ENCODE measurements around the gene SLC7A6OS. TPM values are rescaled to one million over a fixed set of nuclear protein-coding genes. Genes with fewer than 3 reads are reported as not detected.

SLC7A6OS gene
- 10.1 to 12.9 TPM (median 11.3 TPM) in 5 replicates for total RNA-seq (2022; extraction: Qiagen RNA extraction; ENCODE audit: low read depth)

DNA sequence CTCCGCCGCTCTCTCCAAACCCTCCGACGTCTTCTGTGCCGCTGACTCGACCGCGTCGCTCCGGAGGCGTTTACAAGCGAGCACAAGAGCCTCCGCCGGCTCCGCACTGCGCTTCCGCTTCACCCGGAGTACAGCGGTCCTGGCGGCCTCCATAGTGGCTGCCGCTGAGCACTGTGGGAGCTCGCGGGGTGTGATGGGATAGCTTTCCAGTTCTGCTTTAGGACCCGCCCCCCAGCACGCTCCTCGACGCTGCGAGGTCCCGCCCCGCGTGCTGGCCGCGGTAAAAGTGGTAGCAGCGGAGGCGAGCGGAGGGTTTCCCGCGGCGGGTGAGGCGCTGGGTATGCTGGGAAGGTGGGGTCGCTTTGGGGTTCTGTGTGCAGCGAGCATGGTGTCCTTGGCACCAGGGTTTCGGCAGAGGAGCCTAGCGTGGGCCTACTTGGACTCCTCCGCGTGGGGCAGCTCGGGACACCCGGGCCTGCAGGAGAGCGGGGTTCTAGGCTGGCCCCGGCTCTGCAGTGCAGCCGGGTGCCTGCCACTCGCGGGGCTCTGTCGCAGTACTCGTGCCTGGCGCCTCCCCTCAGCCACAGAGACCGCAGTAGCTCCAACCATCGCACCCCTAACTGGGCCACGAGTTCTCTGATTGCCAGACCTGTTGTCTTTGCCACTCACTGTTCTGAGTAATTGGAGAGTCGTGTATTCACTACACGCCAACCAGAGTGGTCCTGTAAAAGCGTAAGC lies at the start of gene SLC7A6OS, which contains the start of gene PRMT7:
Gene SLC7A6OS, minus strand, starts transcription at position 173 of the 738 bp plus-strand sequence. Its CDS starts 20 bp downstream, at position 153.
Gene PRMT7, plus strand, starts transcription at position 246 of the 738 bp plus-strand sequence. CDS start 4,961 bp downstream, outside the sequence.

DNA sequence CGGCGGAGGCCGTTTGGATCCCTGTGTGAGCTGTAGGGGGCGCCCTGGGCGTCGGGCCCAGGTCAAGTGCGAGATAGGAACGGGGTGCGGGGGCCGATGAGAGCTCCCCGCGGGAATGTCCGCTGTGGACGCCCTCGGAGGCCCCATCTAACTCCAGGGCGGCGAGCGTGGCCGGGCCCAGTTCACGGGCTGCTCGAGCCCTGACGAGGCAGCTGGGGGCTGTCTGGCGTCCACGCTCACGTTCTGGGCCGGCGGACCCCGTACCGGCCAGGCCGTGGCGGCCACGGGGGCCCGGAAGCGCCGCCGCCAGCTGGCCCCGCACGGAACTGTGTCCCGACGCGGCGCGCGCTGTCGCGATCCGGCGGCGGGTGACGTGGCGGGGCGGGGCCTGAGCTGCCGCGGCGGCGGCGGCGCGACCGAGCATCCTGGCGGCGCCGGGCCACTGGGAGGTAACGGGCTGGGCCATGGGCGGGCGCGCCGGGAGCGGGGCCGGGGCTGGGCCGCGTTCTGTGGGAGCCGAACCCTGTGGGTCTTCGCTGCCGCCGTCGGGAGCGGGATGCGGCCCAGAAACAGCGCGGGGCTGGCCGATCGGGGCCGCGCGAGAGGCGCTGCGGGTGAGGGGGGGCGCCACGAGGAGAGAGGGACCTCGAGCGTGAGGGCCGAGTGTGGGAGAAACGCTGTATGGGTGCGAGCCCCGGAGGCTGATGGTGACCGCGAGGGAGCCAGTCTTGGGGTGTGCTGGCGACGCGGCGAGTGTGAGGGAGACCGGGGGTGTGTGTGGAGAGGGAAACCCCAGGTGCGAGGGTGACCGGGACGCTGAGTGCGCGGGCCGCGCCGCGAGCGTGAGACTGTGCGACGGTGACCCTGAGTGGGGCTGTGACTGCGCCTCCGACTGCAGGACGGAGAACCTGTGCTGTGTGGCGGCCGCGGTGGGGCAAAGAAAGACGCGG lies 46.3 kb downstream of the SLC7A6OS start, which contains the start of gene SLC7A6:
Gene SLC7A6, plus strand, starts transcription at position 399 of the 950 bp plus-strand sequence. CDS start 10,201 bp downstream, outside the sequence.

Other genes starting within 250 kb of the SLC7A6OS start
- 12.9 to 16.5 TPM (median 16.2 TPM) in 5 replicates for gene NFATC3, start 225.6 kb downstream of the SLC7A6OS start, total RNA-seq (2022; extraction: Qiagen RNA extraction; ENCODE audit: low read depth)
- 0.08 to 0.73 TPM (median 0.16 TPM) in 3 of 5 replicates, not detected in the others for gene ESRP2, start 74.8 kb downstream of the SLC7A6OS start, total RNA-seq (2022; extraction: Qiagen RNA extraction; ENCODE audit: low read depth)
- 10.9 to 16.2 TPM (median 13.8 TPM) in 5 replicates for gene PLA2G15, start 65.6 kb downstream of the SLC7A6OS start, total RNA-seq (2022; extraction: Qiagen RNA extraction; ENCODE audit: low read depth)
- 27.8 to 34.9 TPM (median 32.7 TPM) in 5 replicates for gene SLC7A6, start 46.4 kb downstream of the SLC7A6OS start, total RNA-seq (2022; extraction: Qiagen RNA extraction; ENCODE audit: low read depth)
- gene PRMT7, start 73 bp upstream of the SLC7A6OS start, total RNA-seq (2022; extraction: Qiagen RNA extraction; ENCODE audit: low read depth): 27.5 to 33.1 TPM (median 32.5 TPM) in 5 replicates
- gene SMPD3, start 137.6 kb upstream of the SLC7A6OS start, total RNA-seq (2022; extraction: Qiagen RNA extraction; ENCODE audit: low read depth): 0.09 to 0.29 TPM (median 0.11 TPM) in 5 replicates
- 4.7 to 10.1 TPM (median 8.9 TPM) in 5 replicates for gene ZFP90, start 228.3 kb upstream of the SLC7A6OS start, total RNA-seq (2022; extraction: Qiagen RNA extraction; ENCODE audit: low read depth)